Lower leg skin (tissue), 4 donors: ENCODE data around the gene NTN4. TPM values are rescaled to one million over a fixed set of nuclear protein-coding genes. Genes with fewer than 3 reads are reported as not detected.

Source experiments
- DNase-seq, 2 donors: peaks; one replicate each; pipeline ENCODE4 v3.0.0-alpha.2; 2019; ENCODE audit warnings: low spot score in 2 of 2
- H3K4me3 ChIP-seq: fragments of 200-600 bp; sonication (generic); 2 replicates; pipeline ENCODE4 v1.5.1; 2017; ENCODE audit warnings: mild to moderate bottlenecking, low read depth; ENCODE audit not compliant: poor library complexity, severe bottlenecking
- CTCF ChIP-seq, 3 donors: fragments of 450-650 bp; IDR thresholded peaks; one replicate each; pipeline ENCODE4 v1.5.1; 2016; ENCODE audit warnings: antibody characterized with exemption in 3 of 3, mild to moderate bottlenecking in 3 of 3, moderate library complexity in 2 of 3
- POLR2A ChIP-seq, 2 donors: fragments of 450-650 bp; IDR thresholded peaks; one replicate each; pipeline ENCODE4 v1.6.1; 2016 to 2017; ENCODE audit warnings: antibody characterized with exemption in 2 of 2, mild to moderate bottlenecking in 1 of 2, moderate library complexity in 1 of 2
- WGBS, 2 donors: methylation state at CpG; one replicate each; pipeline ENCODE4 v1.1.5; 2018; 5-methylcytosine and 5-hydroxymethylcytosine counted together
- intact Hi-C: fragments of 100-400 bp; cut with DNase I; formaldehyde crosslinking; loops from one replicate; pipeline ENCODE4 v1.15.0; 2023; ENCODE audit warnings: low total_unique reads
- total RNA-seq, 4 donors: library from RNA; depleted of rRNA; stranded (reverse); fragments of >200 nt; gene quantifications; one replicate each; pipeline ENCODE4 v1.1.0, GENCODE V29; 2016

Gene NTN4
- total RNA-seq, 4 donors from 2014 or later: 11.0 to 30.6 (median 16.8) TPM

GRCh38 chr12:95705143-95705542 is 85.4 kb downstream of the NTN4 start:
- TF ChIP-seq CTCF (IDR thresholded peaks at IDR 0.05): no peak
- TF ChIP-seq POLR2A (IDR thresholded peaks at IDR 0.05): no peak
- intact Hi-C loops: no loop called here
- DNase-seq: no peak
- 91 to 92% methylated on average over 2 of the region's 2 CpGs for WGBS, 2 donors
- no peak overlapping the region for H3K4me3 ChIP-seq

GRCh38 chr12:95703986-95704385 is 86.6 kb downstream of the NTN4 start:
- TF ChIP-seq CTCF (IDR thresholded peaks at IDR 0.05) (no peak), POLR2A (IDR thresholded peaks at IDR 0.05) (no peak)
- 89 to 90% methylated on average over 3 of the region's 3 CpGs for WGBS, 2 donors
- no peak for DNase-seq
- no peak overlapping the region for H3K4me3 ChIP-seq
- intact Hi-C loops: no loop called here

- no peak overlapping the region for H3K4me3 ChIP-seq
- intact Hi-C loops: no loop called here
- WGBS, 2 donors: 65 to 72% methylated on average over 12 of the region's 12 CpGs
- DNase-seq: no peak
- no peak for TF ChIP-seq CTCF (IDR thresholded peaks at IDR 0.05)
- no peak for TF ChIP-seq POLR2A (IDR thresholded peaks at IDR 0.05)
Measured at GRCh38 chr12:95701722-95702418, 88.7 kb downstream of the NTN4 start.

GRCh38 chr12:95701275-95701674 is 89.3 kb downstream of the NTN4 start:
- no peak overlapping the region for H3K4me3 ChIP-seq
- intact Hi-C loops: no loop called here
- no peak for DNase-seq
- WGBS, 2 donors: 59 to 60% methylated on average over 2 of the region's 2 CpGs
- no peak for TF ChIP-seq POLR2A (IDR thresholded peaks at IDR 0.05)
- TF ChIP-seq CTCF (IDR thresholded peaks at IDR 0.05): no peak

GRCh38 chr12:95700316-95700785 is 90.2 kb downstream of the NTN4 start:
- intact Hi-C loops: no loop called here
- 62 to 75% methylated on average over 7 of the region's 7 CpGs for WGBS, 2 donors
- TF ChIP-seq POLR2A (IDR thresholded peaks at IDR 0.05) (no peak), CTCF (IDR thresholded peaks at IDR 0.05) (no peak)
- H3K4me3 ChIP-seq: no peak overlapping the region
- no peak for DNase-seq

- DNase-seq: no peak
- TF ChIP-seq POLR2A (IDR thresholded peaks at IDR 0.05): no peak
- TF ChIP-seq CTCF (IDR thresholded peaks at IDR 0.05): no peak
- no peak overlapping the region for H3K4me3 ChIP-seq
- intact Hi-C loops: no loop called here
Measured at GRCh38 chr12:95699579-95699978, 91.0 kb downstream of the NTN4 start.
